DOHH2 (cell line): ENCODE measurements around the gene ALS2CL.

Source experiments
- EZH2phosphoT487 ChIP-seq: fragments of 200-600 bp; sonication (generic); IDR thresholded peaks from 2 replicates; pipeline ENCODE4 v1.6.1; 2017; ENCODE audit warnings: borderline replicate concordance, mild to moderate bottlenecking, antibody characterized with exemption, low read length, moderate library complexity, mixed read lengths
- TF ChIP-seq, protein P1 (sequence below): fragments of 200-600 bp; sonication (generic); IDR thresholded peaks from one replicate; pipeline ENCODE4 v1.5.1; 2014; ENCODE audit warnings: antibody characterized with exemption, mild to moderate bottlenecking, low read depth, low read length; ENCODE audit not compliant: poor library complexity, severe bottlenecking

DNA sequence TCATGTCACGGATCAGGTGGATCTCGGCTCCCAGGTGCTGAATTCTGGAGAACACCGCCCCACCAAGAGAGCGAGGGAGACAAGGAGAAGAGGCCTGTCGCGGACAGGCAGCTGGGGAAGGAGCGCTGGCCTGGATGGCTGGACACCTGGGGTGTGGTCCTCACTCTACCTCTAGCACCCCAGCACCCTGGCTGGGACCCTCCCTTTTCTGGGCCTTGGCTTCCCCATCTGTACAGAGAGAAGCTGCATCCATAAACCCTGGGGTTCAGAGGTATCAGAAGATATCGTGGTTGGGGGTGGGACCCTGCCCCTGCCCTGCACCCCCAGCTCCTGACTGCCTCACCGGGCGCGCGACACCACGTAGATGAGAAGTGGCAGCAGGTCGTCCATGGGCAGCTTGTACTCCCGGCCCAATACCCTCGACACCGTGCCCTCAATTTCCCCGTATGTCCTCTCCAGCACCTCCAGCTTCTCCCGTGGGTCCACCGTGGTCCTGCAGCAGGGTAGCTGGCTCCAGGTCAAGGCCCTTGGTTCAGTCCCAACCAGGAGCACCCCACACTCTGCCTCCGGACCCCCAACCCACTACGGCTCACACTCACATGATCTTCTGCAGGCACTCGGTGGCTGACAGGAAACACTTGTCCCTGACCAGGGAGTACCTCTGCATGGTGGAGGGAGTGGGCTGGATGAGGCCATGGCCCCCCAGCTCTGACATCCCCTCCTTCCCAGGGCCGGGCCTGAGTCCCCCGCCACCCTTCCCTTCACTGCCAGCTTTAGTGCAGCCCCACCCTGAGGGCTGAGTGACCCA is 21.7 kb downstream of the ALS2CL start:
- TF ChIP-seq, protein P1, sequence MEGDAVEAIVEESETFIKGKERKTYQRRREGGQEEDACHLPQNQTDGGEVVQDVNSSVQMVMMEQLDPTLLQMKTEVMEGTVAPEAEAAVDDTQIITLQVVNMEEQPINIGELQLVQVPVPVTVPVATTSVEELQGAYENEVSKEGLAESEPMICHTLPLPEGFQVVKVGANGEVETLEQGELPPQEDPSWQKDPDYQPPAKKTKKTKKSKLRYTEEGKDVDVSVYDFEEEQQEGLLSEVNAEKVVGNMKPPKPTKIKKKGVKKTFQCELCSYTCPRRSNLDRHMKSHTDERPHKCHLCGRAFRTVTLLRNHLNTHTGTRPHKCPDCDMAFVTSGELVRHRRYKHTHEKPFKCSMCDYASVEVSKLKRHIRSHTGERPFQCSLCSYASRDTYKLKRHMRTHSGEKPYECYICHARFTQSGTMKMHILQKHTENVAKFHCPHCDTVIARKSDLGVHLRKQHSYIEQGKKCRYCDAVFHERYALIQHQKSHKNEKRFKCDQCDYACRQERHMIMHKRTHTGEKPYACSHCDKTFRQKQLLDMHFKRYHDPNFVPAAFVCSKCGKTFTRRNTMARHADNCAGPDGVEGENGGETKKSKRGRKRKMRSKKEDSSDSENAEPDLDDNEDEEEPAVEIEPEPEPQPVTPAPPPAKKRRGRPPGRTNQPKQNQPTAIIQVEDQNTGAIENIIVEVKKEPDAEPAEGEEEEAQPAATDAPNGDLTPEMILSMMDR: no peak
- TF ChIP-seq EZH2phosphoT487: no peak
